K562 (cell line): ENCODE data around the gene ADAM30. TPM values are rescaled to one million over a fixed set of nuclear protein-coding genes. Genes with fewer than 3 reads are reported as not detected.

Experiments used
- CBFA2T2 ChIP-seq: fragments of 450-650 bp; conservative IDR thresholded peaks from 2 replicates; pipeline ENCODE4 v1.6.1; 2017; ENCODE audit warnings: mild to moderate bottlenecking
- CBFA2T3 ChIP-seq: fragments of 450-650 bp; IDR thresholded peaks from 2 replicates; pipeline ENCODE4 v1.6.1; 2017
- CHD2 ChIP-seq: IDR thresholded peaks from 2 replicates; pipeline ENCODE4 v1.6.1; 2011; ENCODE audit warnings: low read depth, low read length
- EHMT2 ChIP-seq: fragments of 450-650 bp; IDR thresholded peaks from 2 replicates; pipeline ENCODE4 v1.6.1; 2018; ENCODE audit warnings: antibody characterized with exemption
- HNRNPL ChIP-seq: fragments of 200-400 bp; formaldehyde crosslinking; IDR thresholded peaks from 2 replicates; pipeline ENCODE4 v1.6.1; 2017; ENCODE audit warnings: low read depth, mild to moderate bottlenecking, low read length
- IRF2 ChIP-seq: sonication (generic); formaldehyde crosslinking; IDR thresholded peaks from 2 replicates; pipeline ENCODE4 v1.8.1; 2022; ENCODE audit warnings: mild to moderate bottlenecking, missing genetic modification reagents
- MAFF ChIP-seq: IDR thresholded peaks from 2 replicates; pipeline ENCODE4 v1.6.1; 2012; ENCODE audit warnings: low read length, improper control_type of control experiment
- NCOA1 ChIP-seq: fragments of 450-650 bp; IDR thresholded peaks from 2 replicates; pipeline ENCODE4 v1.6.1; 2016; ENCODE audit warnings: low read depth
- NR1H2 ChIP-seq: sonication (generic); formaldehyde crosslinking; IDR thresholded peaks from 2 replicates; pipeline ENCODE4 v1.4.0; 2020; ENCODE audit warnings: mild to moderate bottlenecking, missing genetic modification reagents
- NRF1 ChIP-seq, 2 experiments: fragments of 450-650 bp; IDR thresholded peaks in 1 of 2; conservative IDR thresholded peaks in 1 of 2; 2 replicates each; pipeline ENCODE4 v1.6.1; 2014; ENCODE audit warnings: mild to moderate bottlenecking in 2 of 2
- RAD21 ChIP-seq, 2 experiments: fragments of 250-450 bp in 1 of 2; fragments of 450-650 bp in 1 of 2; sonication (Bioruptor Pico) in 1 of 2; formaldehyde crosslinking in 1 of 2; IDR thresholded peaks in 1 of 2; conservative IDR thresholded peaks in 1 of 2; 2 replicates each; pipeline versions ENCODE4 v1.4.0 to v1.8.0; 2020 to 2022; ENCODE audit warnings: mild to moderate bottlenecking in 2 of 2, moderate library complexity in 1 of 2
- SMAD1 ChIP-seq: fragments of 150-350 bp; IDR thresholded peaks from 2 replicates; pipeline ENCODE4 v1.6.1; 2014; ENCODE audit warnings: low read length, low read depth; ENCODE audit not compliant: partially characterized antibody
- SMARCC2 ChIP-seq: fragments of 450-650 bp; IDR thresholded peaks from 2 replicates; pipeline ENCODE4 v1.6.1; 2017; ENCODE audit warnings: antibody characterized with exemption, moderate library complexity, mild to moderate bottlenecking, low read depth
- STAG1 ChIP-seq: sonication (generic); formaldehyde crosslinking; IDR thresholded peaks from 2 replicates; pipeline ENCODE4 v1.5.0; 2020; ENCODE audit warnings: missing genetic modification reagents, borderline replicate concordance
- TAF1 ChIP-seq: IDR thresholded peaks from 2 replicates; pipeline ENCODE4 v1.6.1; 2011; ENCODE audit warnings: mild to moderate bottlenecking, low read length, moderate library complexity; ENCODE audit not compliant: insufficient read depth, control insufficient read depth, severe bottlenecking; ENCODE audit errors: extremely low read depth
- TAL1 ChIP-seq: fragments of 450-650 bp; IDR thresholded peaks from 2 replicates; pipeline ENCODE4 v1.6.1; 2016; ENCODE audit warnings: mild to moderate bottlenecking
- TEAD4 ChIP-seq, 2 experiments: sonication (generic) in 1 of 2; formaldehyde crosslinking in 1 of 2; IDR thresholded peaks; 2 replicates each; pipeline versions ENCODE4 v1.6.1 to v1.8.0; 2012 to 2022; ENCODE audit warnings: borderline replicate concordance in 1 of 2, inconsistent platforms in 1 of 2, low read length in 1 of 2, mild to moderate bottlenecking in 1 of 2, missing genetic modification reagents in 1 of 2
- ZKSCAN1 ChIP-seq: fragments of 150-350 bp; IDR thresholded peaks from 2 replicates; pipeline ENCODE4 v1.6.1; 2016; ENCODE audit warnings: low read depth, low read length
- ZNF197 ChIP-seq: fragments of 200-800 bp; sonication (Bioruptor generic); IDR thresholded peaks from 2 replicates; pipeline ENCODE4 v1.6.1; 2016; ENCODE audit warnings: low read depth, missing genetic modification characterization, missing compliant biosample characterization
- ZNF79 ChIP-seq: fragments of 250-450 bp; sonication (Bioruptor Pico); IDR thresholded peaks from 2 replicates; pipeline ENCODE4 v1.4.0; 2020; ENCODE audit warnings: low read depth, mild to moderate bottlenecking, moderate library complexity
- polyA plus RNA-seq, 8 experiments: library from polyadenylated mRNA; depleted of rRNA in 4 of 8; stranded (reverse) in 5 of 8; unstranded in 3 of 8; fragments of >200 nt; fragmentation: Nextera tagmentation in 2 of 8; fragmentation: Illumina TruSeq in 1 of 8; extraction: Ambion mirVana in 2 of 8; extraction: Trizol in 1 of 8; gene quantifications; 2 replicates each; pipeline versions ENCODE4 v1.2.1 to v1.2.3, GENCODE V29; 2011 to 2014; ENCODE audit warnings: inconsistent platforms in 1 of 8, missing spikeins in 1 of 8
- total RNA-seq, 7 experiments: library from RNA; depleted of rRNA in 6 of 7; stranded (reverse); fragments of >200 nt in 6 of 7; fragmentation: Illumina TruSeq in 2 of 7; extraction: Trizol in 2 of 7; gene quantifications; 2 replicates each; pipeline versions ENCODE4 v1.2.1 to v1.2.3, GENCODE V29; 2011 to 2021; ENCODE audit warnings: low replicate concordance in 1 of 7
- TF ChIP-seq, protein P1 (sequence below), 2 experiments: fragments of 450-650 bp; IDR thresholded peaks; 2 replicates each; pipeline ENCODE4 v1.6.1; 2016
- TF ChIP-seq, protein P2 (sequence below), 3 experiments: fragments of 200-800 bp in 1 of 3; fragments of 250-450 bp in 1 of 3; fragments of 450-650 bp in 1 of 3; sonication (Bioruptor Pico) in 1 of 3; sonication (Bioruptor generic) in 1 of 3; formaldehyde crosslinking in 1 of 3; IDR thresholded peaks; 2 replicates each; pipeline versions ENCODE4 v1.6.1 to v1.8.0; 2016 to 2022; ENCODE audit warnings: mild to moderate bottlenecking in 2 of 3, missing genetic modification characterization in 2 of 3, missing compliant biosample characterization in 1 of 3, moderate library complexity in 1 of 3

Gene ADAM30
- total and polyA plus RNA-seq, 9 of the 15 experiments (the other 6 are each of a cell fraction or from before 2014, with no cell fraction given) = not detected

DNA sequence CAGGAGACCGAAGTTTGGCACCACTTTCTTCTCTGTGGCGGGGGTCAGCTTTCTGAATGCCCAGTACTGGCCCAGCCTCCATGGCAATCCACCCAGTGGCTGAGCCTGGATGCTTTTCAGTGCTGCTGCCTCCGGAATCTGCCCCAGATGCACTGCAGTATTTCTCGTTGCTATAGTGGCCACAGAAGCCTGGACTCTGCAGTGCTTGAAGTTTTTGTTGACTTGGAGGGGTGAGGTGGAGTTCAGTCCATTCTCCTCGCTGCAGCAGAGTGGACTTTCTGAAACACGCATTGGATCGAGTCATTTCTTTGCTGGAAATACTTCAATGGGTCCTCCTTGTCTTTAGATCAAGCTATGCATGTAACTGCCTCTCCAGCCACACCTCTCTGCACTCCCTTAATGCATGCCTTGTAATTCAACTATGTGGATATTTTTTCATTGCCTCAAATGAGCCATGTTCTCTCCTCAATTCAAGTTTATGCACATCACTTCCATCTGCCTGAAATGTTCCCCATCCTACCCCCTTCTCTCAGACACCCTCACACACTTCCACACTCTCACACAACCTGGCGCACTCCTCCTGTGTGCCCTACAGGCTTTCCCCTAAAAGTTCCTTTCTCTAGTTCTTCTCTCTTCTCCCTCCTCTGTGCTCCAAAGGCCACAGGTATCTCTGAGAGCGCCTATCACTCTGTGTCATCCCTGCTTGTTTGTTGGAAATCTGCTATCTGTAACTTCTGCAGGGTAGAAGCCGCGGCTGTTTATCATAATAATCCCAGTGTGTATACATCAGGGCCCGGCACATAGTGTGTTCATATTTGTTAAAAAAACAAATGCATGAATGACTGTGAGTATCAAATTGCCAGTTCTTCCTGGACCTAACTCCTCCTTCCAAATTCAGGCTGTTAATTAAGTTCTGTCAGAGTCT is 16.5 kb downstream of the ADAM30 start (continued):
- TF ChIP-seq, protein P1, sequence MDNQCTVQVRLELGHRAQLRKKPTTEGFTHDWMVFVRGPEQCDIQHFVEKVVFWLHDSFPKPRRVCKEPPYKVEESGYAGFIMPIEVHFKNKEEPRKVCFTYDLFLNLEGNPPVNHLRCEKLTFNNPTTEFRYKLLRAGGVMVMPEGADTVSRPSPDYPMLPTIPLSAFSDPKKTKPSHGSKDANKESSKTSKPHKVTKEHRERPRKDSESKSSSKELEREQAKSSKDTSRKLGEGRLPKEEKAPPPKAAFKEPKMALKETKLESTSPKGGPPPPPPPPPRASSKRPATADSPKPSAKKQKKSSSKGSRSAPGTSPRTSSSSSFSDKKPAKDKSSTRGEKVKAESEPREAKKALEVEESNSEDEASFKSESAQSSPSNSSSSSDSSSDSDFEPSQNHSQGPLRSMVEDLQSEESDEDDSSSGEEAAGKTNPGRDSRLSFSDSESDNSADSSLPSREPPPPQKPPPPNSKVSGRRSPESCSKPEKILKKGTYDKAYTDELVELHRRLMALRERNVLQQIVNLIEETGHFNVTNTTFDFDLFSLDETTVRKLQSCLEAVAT (IDR thresholded peaks at IDR 0.05) = 0 out of 4 replicates have a peak, but pooled peaks of 1 of the 2 experiments have one; percentile 37
- TF ChIP-seq NCOA1 (no peak), ZNF79 (CRISPR knock-in tag) (no peak), SMAD1 (no peak), NR1H2 (CRISPR knock-in tag) (no peak), HNRNPL (no peak), NRF1 (conservative IDR thresholded peaks at IDR 0.05 in 1 of 2, IDR thresholded peaks at IDR 0.05 in 1 of 2) (no peak), CHD2 (no peak), IRF2 (CRISPR knock-in tag) (no peak), CBFA2T3 (peak; percentile 56; the same call in 1 of the 2 replicates), RAD21 (CRISPR knock-in tag; conservative IDR thresholded peaks at IDR 0.05 in 1 of 2, IDR thresholded peaks at IDR 0.05 in 1 of 2) (no peak), TAL1 (peak; percentile 53; the same call in 1 of the 2 replicates), SMARCC2 (no peak), STAG1 (CRISPR knock-in tag) (no peak), CBFA2T2 (peak; percentile 35; the same call in 1 of the 2 replicates), TAF1 (no peak), ZKSCAN1 (peak; percentile 77), MAFF (no peak), ZNF197 (CRISPR knock-in tag) (no peak), EHMT2 (no peak), TEAD4 (IDR thresholded peaks at IDR 0.05; ENCODE audit: low read length) (peak; percentile 61), TEAD4 (CRISPR knock-in tag; IDR thresholded peaks at IDR 0.05; ENCODE audit: borderline replicate concordance) (no peak)
- TF ChIP-seq, protein P2, sequence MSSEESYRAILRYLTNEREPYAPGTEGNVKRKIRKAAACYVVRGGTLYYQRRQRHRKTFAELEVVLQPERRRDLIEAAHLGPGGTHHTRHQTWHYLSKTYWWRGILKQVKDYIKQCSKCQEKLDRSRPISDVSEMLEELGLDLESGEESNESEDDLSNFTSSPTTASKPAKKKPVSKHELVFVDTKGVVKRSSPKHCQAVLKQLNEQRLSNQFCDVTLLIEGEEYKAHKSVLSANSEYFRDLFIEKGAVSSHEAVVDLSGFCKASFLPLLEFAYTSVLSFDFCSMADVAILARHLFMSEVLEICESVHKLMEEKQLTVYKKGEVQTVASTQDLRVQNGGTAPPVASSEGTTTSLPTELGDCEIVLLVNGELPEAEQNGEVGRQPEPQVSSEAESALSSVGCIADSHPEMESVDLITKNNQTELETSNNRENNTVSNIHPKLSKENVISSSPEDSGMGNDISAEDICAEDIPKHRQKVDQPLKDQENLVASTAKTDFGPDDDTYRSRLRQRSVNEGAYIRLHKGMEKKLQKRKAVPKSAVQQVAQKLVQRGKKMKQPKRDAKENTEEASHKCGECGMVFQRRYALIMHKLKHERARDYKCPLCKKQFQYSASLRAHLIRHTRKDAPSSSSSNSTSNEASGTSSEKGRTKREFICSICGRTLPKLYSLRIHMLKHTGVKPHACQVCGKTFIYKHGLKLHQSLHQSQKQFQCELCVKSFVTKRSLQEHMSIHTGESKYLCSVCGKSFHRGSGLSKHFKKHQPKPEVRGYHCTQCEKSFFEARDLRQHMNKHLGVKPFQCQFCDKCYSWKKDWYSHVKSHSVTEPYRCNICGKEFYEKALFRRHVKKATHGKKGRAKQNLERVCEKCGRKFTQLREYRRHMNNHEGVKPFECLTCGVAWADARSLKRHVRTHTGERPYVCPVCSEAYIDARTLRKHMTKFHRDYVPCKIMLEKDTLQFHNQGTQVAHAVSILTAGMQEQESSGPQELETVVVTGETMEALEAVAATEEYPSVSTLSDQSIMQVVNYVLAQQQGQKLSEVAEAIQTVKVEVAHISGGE (CRISPR knock-in tag; IDR thresholded peaks at IDR 0.05) = 0 out of 6 replicates have a peak, but pooled peaks of 1 of the 3 experiments have one; percentile 32
